Hematopoietic multipotent progenitor cell treated with erythropoietin and hydrocortisone succinate and interleukin-3 and kit ligand, for 15 days (in vitro differentiated cells): ENCODE data around the gene LRP1B.
"Not testable (repeated sequence)": the region's sequence is repeated elsewhere in the genome, so short reads cannot be mapped to it uniquely, and the experiment has no call there.

Experiments used
- DNase-seq: peaks from one replicate; pipeline ENCODE4 v3.0.0-alpha.2; 2015; ENCODE audit warnings: low spot score

LRP1B gene

DNA sequence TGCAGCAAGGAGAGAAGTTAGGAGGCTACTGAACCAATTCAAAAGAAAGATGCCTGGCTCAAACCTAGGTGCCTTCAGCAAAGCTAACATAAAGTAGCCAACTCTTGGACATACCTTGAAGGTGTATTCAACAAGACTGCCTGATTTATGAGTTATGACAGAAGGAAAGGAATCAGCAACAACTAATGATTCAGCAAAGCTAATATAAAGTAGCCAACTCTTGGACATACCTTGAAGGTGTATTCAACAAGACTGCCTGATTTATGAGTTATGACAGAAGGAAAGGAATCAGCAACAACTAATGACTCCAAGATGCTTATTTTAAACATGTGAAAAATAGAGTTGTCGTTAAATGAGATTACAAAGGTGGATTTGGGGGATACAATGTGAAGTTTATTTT, 1786.5 kb downstream of the LRP1B start:
- not testable (repeated sequence) for DNase-seq

DNA sequence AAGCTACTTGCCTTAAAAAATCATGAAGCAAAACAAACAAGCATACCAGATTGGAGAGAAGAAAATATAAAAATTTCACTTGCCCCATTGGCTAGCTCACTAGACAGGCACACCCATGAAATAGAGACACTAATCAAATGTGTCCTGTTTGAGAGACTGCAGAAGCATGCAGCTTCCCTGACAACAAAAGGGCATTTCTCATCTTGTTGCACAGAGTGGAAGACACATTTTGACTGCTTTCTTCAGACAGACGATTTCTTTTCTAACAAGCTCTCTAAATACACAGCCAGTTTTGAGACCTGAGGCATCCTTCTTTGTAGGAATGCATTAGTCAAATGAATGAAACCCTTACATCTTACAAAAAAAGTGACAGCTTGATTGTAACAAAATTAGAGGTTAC, 1792.0 kb downstream of the LRP1B start:
- DNase-seq: no peak

DNA sequence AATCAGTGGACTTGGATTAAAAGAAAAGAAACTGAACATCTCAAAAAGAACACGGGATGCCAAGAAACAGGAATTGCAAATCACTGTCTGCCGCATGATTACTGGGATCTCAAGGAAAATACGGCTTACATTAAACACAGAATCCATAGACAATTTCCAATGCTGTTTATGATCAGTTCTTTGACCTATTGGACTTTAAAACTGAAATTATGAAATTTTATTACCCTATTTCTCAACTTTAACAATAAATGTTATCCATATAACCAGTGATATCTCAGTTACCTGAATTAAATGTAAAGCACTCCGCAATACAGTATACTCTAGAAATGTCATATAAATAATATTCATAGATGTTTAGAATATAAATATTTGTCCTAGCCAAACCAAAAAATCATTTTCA, 1793.8 kb downstream of the LRP1B start:
- no peak for DNase-seq

DNA sequence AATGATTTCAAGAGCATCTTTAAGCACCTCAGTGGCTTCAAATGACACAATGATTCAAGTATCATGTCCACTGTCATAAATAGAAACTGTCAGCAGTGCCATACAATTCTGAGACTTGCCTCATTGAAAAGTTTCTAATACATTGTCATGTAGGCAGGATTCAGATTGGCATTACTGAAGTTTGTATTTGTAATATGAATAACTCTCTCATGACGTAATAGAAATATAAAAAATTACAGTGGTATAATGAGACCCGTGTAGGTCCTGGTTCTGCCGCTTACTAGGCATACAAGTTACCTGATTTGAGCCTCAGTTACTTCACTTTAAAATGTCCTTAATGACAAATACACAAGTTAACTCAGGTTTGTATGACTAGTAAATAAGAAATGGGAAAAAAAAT, 1814.5 kb downstream of the LRP1B start:
- no peak for DNase-seq

DNA sequence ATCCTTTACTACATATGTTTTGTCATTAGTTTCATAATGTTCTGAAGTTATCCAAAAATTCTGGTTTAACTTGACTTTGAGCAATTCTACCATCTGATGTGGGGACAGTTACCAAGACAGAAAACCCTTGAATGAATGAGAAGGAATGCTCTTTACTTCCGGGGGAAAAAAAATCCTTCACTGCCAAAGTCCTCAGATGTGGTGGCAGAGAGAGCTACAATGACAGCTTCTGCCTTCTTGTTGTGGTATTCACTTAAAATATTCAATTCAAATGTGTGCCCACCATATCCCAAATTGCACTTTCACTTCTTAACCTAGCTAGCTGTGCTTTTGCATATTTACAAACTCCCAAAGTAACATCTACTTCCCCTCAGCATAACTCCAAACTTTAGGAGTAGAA, 1818.9 kb downstream of the LRP1B start:
- no peak for DNase-seq

DNA sequence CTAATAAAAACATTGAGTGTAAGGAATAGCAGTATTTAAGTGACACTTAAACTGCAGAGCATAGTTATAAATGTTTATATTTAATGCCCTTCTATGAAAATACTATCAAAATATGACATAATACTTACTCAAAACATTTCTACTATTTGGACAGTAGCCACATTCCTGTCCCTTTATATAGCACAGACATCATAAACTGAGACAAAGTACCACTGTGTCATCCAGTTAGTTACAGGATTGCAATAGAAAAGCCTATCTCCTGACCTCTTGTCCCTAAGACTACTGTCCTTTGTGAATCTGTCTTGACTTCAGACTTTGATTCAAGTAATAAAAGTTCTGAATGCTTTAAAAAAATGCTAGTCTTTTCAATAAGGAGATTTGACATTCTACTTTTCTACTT, 1822.1 kb downstream of the LRP1B start:
- DNase-seq: no peak

DNA sequence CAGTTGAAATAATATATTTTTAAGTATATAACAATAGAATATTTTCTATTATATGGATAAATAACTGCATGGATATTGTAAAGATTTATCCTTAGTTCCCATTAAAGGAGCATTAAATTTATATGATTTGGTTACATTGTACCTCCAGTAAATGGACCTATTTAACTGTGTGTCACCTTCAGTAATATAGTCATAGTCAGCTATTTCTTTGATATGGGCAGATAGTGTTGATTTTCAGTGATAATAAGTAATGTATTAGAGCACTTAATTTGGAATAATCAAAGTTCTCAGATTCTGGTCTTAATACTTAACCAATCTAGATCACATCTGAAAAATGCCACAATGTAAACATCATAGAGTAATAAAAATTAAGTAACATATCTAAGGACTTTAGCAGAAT, 1823.3 kb downstream of the LRP1B start:
- no peak for DNase-seq

DNA sequence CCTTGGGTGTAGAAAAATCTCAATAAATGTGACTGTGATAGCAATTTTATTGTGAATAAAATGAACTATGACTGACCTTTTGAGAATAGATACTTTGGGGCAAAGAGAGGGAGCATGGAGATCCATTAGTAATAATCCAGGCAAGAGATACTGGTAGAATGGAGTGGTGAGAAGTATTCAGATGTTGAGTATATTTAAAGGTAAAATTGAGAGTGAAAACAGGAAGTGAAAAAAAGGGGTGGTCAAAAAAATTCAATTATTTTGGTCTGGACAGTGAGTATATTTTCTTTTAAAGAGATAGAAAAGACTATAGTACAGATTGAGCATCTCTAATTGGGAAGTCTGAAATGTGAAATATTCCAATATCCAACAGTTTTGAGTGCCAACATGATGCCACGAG, 1835.0 kb downstream of the LRP1B start:
- no peak for DNase-seq

DNA sequence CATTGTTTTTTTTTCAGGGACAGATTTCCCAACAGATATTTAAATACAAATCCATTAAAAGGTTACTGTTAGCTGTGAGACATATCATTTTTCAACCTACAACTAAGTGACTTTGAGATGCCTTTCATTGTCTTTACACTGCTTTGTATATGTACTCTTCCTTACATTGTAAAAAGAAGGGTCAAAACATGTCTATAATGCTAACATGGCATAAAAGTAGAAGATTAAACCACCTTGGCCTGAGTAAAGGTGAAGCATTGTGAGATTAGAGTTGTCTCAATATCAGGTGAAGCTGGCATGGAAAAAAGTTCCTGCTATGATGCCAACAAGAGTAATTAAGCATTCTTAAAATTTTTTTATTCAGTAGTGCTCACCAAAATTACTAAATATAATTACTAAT, 1842.1 kb downstream of the LRP1B start:
- no peak for DNase-seq

DNA sequence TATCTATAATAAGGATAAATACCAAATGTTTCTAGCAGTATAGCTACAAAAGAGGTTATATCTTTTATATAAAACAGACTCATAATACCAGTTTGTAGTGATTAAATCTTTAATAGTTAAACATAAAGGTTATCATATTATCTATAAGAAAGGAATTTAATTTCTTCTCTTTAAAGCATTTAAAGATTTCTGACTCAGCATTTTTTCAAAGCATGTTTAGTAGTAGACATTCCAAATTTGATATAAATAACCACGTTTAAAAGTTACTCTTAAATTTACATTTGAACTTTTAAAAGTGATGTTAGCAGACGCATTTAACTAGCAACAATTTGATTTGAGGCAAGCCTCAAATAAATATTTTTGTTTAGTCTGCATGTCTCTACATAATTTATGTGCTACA, 1842.6 kb downstream of the LRP1B start:
- no peak for DNase-seq

DNA sequence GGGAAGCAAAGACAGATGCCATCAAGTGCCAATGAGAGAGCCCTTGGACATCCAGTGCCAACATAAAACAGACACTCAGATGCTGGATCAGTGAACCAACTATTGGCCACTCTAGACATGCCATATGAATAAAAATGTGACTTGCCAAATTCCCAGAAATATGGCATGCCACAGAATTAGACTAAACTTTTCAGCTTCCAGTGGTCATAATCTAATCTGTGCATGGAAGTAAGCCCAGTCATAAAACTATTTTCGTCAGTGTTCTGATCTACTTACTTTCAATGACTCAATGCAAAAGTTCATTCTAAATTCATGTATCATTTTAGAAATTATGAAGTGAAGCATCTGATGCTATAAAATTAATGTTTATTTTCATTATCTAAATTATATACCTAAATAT, 1844.4 kb downstream of the LRP1B start:
- no peak for DNase-seq

DNA sequence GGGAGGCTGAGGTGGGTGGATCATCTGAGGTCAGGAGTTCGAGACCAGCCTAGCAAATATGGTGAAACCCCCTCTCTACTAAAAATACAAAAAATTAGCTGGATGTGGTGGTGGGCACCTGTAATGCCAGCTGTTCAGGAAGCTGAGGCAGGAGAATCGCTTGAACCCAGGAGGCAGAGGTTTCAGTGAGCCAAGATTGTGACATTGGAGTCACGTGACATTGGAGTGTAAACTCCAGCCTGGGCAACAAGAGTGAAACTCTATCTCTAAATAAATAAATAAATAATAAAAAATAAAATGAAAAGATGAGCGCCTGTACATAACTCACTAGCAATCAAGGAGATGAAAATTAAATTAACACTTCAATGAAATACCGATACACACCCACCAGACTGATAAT, 1853.5 kb downstream of the LRP1B start:
- DNase-seq: not testable (repeated sequence)

DNA sequence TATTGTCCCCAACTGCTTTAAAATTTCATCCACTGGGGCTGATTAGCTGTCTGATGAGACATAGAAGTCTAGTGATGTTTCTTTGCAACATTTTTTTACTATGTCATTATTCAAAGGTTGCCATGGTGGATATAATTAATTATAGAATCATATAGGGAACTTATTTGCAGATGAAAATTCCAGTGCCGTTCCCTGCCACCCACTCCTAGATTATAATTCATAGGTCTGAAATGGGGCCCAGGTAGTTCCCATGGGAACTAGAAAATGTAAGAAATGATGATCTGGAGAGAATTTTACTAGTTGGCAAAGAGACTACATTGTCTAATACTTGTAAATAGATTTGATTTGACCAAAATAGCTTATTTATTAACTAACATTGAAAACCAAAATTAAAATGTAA, 1854.2 kb downstream of the LRP1B start:
- DNase-seq: no peak

DNA sequence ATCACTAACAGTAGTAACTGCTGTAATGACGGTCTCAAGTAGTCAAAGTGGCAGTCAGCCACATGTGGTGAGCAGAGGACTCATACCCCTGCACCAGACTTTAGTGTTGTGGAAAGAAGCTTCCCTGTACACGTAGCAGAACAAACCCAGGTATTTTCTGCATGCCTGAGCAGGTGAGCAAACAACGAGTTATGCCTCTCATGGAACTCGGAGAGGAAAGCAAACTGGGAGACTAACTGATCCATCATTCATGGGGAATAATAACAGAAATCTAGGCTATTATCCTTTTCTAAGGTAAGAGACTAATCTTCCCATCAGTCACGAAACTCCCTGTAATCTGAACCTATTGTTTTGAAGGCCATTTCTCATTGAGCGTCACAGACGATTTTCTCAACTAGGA, 1855.4 kb downstream of the LRP1B start:
- DNase-seq: no peak

DNA sequence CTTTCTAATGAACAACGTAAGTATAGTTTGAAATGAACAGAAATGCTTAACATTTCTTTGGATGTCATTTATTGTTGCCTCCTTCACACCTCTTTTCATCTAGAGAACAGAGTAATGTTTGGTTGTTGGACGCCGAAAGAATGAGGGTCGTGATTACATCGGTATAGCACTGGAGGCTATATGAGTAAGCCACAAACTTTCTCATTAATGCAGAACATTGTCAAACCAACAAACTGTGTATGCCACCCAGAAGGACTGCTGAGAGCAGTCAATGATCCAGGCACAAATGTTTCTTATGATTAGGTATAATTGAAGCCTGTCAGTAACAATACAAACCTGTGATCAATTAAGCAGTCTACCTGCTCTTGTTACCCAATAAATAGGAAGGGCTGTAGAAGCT, 1855.9 kb downstream of the LRP1B start:
- DNase-seq: no peak

DNA sequence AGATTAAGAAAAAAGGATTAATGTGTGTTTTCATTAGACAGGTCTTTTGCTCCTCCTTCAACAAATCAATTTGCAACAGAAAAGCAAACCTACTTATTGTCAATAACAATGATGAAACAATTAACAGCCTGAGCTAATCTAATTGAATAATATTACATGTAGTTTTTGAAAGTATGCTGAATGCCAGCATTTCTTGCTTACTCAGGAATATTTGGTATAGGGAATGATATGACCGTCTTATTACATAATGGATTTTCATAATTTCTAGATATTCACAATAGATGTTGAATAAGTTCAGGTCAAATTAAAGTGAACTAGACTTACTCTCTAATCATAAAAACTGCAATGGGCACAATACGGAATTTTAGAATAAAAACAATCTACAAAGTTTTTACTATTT, 1856.9 kb downstream of the LRP1B start:
- no peak for DNase-seq

DNA sequence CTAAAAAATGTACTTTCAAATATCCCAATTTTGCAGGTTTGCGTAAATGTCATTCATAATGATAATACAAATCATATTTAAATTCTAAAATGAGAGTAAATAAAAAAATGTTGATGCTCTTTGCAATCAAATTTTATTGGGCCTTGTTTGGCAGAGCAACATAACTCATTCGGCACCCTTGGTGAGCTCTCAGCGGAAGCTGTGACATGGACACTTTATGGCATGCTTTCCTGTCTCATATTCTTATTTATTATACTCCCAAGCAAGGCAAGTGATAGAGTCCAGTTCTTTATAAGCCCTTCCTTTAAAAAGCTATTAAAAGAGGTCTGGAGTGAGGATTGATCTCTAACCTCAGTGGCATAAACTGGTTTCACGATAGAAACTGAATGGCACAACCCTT, 1857.4 kb downstream of the LRP1B start:
- no peak for DNase-seq

DNA sequence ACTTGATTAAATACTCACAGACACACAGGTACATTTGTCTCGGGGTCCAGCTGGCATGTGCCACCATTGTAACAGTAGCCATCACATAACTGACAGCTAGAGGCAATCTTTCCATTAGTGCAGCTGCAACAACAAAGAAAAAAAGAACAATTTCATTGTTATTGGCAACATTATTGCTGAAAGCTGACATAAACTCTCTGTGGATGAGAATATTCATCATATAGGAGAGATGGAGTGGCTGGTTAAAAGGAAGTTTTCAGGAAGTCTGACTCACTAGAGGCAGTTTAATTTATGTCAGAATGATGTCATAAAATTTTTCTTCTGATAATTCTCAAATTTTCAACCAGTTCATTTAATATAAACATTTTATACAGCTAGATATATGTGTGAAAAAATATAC, 1860.6 kb downstream of the LRP1B start:
- no peak for DNase-seq

DNA sequence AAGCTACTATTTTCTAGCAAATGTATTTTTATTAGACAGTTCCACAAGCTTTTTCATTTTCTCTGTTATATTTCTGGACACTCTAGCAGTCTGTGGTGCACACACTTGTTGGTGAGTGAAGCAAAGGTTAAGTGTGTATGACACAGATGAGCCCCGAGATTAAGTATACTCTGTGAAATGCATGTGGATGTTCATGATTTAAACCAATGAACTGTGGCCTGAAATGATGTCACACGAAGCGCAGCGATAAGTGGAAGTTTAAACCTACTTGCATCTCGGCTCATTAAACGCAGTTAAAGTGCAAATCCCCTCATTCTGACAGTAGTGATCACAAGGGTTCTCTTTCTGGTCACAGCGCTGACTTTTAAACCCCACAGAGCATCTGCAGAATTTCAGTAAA, 1861.8 kb downstream of the LRP1B start:
- no peak for DNase-seq

DNA sequence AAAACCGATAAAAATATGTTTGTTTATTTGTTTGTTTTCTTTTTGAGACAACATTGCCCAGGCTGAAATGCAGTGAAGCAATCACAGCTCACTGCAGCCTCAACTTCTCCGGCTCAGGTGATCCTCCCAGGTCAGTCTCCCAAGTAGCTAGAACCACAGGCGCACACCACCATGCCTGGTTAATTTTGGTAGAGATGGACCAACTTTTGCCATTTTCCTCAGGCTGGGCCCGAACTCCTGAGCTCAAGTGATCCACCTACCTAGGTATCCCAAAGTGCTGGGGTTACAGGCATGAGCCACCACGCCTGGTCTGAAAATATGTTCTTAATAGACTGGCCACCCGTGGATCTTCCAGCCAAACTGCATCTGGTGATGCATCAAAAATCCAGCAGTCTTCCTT, 1867.9 kb downstream of the LRP1B start:
- DNase-seq: no peak

DNA sequence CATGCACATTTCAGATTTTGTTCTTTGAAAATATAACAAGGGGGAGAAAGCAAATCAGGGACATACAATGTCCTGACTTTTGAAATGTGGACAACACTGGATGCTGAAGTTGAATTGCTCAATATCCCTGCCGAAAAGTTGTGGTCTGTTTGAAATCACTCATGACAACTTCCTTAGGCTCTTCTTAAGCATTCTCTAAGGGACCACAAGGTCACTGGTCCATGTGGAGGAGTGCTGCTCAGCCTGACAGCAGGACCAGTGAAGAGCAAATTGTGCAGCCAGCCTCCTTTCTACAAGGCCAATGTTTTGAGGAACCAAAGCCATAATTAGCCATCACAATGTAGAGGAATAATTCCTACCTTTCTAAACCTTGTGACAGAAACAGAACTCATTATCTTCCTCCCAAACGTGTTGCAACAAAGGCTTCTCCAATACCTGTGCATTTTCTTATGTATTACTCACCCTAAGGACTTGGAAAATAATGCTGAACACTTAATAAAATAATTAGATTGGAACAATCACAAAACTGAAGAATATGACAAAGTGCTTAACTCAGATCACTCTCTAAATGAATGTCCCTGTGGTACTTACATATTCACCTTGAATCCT, 1873.0 kb downstream of the LRP1B start:
- DNase-seq: no peak

DNA sequence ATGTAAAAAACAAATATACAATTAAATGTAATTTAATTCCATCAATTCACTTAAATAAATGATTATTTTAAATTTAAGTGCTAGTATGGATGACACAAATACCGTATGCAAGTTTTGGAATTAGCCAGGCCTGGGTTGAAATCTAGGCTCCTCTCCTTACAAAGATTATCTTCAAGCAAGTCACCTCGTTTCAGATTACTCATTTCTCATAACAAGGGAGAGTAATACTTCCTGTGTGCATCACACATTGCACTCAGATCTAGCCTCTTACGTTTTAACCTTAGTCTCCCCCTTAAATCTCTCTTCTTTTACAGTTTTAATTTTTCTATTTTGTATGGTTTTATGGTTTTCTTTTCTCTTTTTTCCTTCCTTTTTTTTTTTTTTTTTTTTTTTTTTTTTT, 1874.7 kb downstream of the LRP1B start:
- DNase-seq: no peak

DNA sequence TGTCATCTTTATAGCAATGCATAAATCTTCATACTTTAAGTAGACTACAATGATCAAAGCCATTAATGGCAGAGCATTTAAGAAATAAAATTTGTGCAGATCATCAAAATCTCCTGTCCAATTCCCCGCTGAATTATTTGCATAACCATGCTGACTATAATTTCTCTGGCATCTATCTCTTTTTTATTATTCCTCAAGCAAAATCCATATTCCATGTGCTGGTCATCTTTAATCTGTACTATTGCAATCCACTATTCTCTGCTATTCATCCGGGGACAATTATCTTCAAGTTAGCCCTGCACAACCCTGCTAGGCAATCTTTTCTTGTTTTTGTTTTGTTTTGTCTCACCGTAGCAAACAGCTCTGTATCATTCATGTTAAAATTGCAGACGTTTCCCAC, 1881.0 kb downstream of the LRP1B start:
- no peak for DNase-seq

DNA sequence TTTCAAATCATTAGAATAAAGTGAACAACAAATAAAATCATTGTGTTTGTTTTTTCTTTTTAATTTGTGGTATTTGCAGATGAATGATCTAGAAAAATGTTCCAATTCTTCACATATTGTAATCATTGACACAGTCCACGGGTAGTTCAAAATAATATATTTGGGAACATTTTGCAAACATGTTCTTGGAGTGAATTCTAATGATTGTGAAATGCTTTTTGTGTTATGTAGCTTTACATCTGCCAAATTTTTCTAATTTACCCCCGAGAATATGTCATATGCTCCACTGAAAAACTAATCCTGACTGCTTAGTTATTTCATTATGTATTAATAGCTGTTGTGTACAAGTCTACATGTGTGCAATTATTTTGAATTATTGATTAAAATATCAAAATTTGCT, 1882.2 kb downstream of the LRP1B start:
- no peak for DNase-seq
